Memory B cell (primary cell): ENCODE data around the gene NFATC2IP.

Experiments used
- ATAC-seq: fragments of 150-1000 bp; cut with Tn5 transposase; 2 replicates; pipeline ENCODE4 v1.10.0; 2021; ENCODE audit warnings: low read depth, mild to moderate bottlenecking, moderate library complexity
- DNase-seq, 2 donors: peaks; one replicate each; pipeline ENCODE4 v3.0.0; 2022; ENCODE audit warnings: low spot score in 2 of 2
- H3K27ac Mint-ChIP-seq: one replicate; pipeline ENCODE4 v1.8.0; 2022; ENCODE audit warnings: mild to moderate bottlenecking, moderate library complexity, mixed read lengths
- H3K27me3 Mint-ChIP-seq: one replicate; pipeline ENCODE4 v1.8.0; 2022; ENCODE audit warnings: mixed read lengths
- H3K36me3 Mint-ChIP-seq: one replicate; pipeline ENCODE4 v1.8.0; 2022; ENCODE audit warnings: mild to moderate bottlenecking, mixed read lengths
- H3K4me1 Mint-ChIP-seq: one replicate; pipeline ENCODE4 v1.8.0; 2022; ENCODE audit warnings: mixed read lengths
- H3K4me3 Mint-ChIP-seq: one replicate; pipeline ENCODE4 v1.8.0; 2022; ENCODE audit warnings: mild to moderate bottlenecking, moderate library complexity, mixed read lengths
- H3K9me3 Mint-ChIP-seq: one replicate; pipeline ENCODE4 v1.8.0; 2022; ENCODE audit warnings: mixed read lengths

The NFATC2IP gene

GRCh38 chr16:29009050-29009837, 58.5 kb downstream of the NFATC2IP start:
- no peaks in the 10 kb centered on the region for H3K9me3 Mint-ChIP-seq
- ATAC-seq = no peak
- H3K36me3 Mint-ChIP-seq = no peaks in the 10 kb centered on the region
- H3K27ac Mint-ChIP-seq = no peak overlapping the region
- no peak overlapping the region for H3K4me3 Mint-ChIP-seq
- H3K4me1 Mint-ChIP-seq = peaks cover 4% of the 10 kb centered on the region
- no peak for DNase-seq
- H3K27me3 Mint-ChIP-seq = peaks cover 8% of the 10 kb centered on the region

- Mint-ChIP-seq H3K4me3 (no peak overlapping the region), H3K27ac (no peak overlapping the region)
Measured at GRCh38 chr16:29009838-29010166, 59.1 kb downstream of the NFATC2IP start.

GRCh38 chr16:29011112-29011511, 60.4 kb downstream of the NFATC2IP start:
- H3K36me3 Mint-ChIP-seq = no peaks in the 10 kb centered on the region

More at GRCh38 chr16:29009838-29010166, 59.1 kb downstream of the NFATC2IP start:
- Mint-ChIP-seq H3K27me3 (peaks cover 5% of the 10 kb centered on the region), H3K36me3 (no peaks in the 10 kb centered on the region), H3K4me1 (peaks cover 4% of the 10 kb centered on the region), H3K9me3 (no peaks in the 10 kb centered on the region)
- ATAC-seq (no peak), DNase-seq (no peak)

GRCh38 chr16:29011851-29012250, 61.1 kb downstream of the NFATC2IP start:
- Mint-ChIP-seq H3K27me3 (peaks cover 5% of the 10 kb centered on the region), H3K36me3 (no peaks in the 10 kb centered on the region), H3K9me3 (no peaks in the 10 kb centered on the region), H3K27ac (peak overlapping the region; percentile 1), H3K4me3 (no peak overlapping the region), H3K4me1 (peaks cover 4% of the 10 kb centered on the region)
- DNase-seq = no peak
- ATAC-seq = no peak

More at GRCh38 chr16:29011112-29011511, 60.4 kb downstream of the NFATC2IP start:
- peaks cover 4% of the 10 kb centered on the region for H3K4me1 Mint-ChIP-seq
- DNase-seq = no peak
- no peak overlapping the region for H3K27ac Mint-ChIP-seq
- peaks cover 5% of the 10 kb centered on the region for H3K27me3 Mint-ChIP-seq
- no peak for ATAC-seq
- no peak overlapping the region for H3K4me3 Mint-ChIP-seq
- no peaks in the 10 kb centered on the region for H3K9me3 Mint-ChIP-seq

GRCh38 chr16:29012913-29013553, 62.3 kb downstream of the NFATC2IP start:
- DNase-seq (no peak), ATAC-seq (no peak)
- no peak overlapping the region for H3K4me3 Mint-ChIP-seq
- H3K27me3 Mint-ChIP-seq = peaks cover 4% of the 10 kb centered on the region
- H3K27ac Mint-ChIP-seq = no peak overlapping the region
- no peaks in the 10 kb centered on the region for H3K9me3 Mint-ChIP-seq
- H3K4me1 Mint-ChIP-seq = peaks cover 4% of the 10 kb centered on the region
- no peaks in the 10 kb centered on the region for H3K36me3 Mint-ChIP-seq

- Mint-ChIP-seq H3K9me3 (no peaks in the 10 kb centered on the region), H3K27ac (no peak overlapping the region), H3K36me3 (no peaks in the 10 kb centered on the region), H3K4me3 (no peak overlapping the region), H3K4me1 (no peaks in the 10 kb centered on the region), H3K27me3 (no peaks in the 10 kb centered on the region)
- no peak for DNase-seq
- ATAC-seq = no peak
Measured at GRCh38 chr16:29014561-29015069, 63.9 kb downstream of the NFATC2IP start.
